GM19351 (cell line): Measurements from ENCODE around the gene ICE2.

Experiments used
- ATAC-seq: cut with Tn5 transposase; IDR thresholded peaks from one replicate; pipeline ENCODE4 v1.9.1; 2021; ENCODE audit warnings: mild to moderate bottlenecking, moderate library complexity; ENCODE audit not compliant: unreplicated experiment

Gene ICE2

GRCh38 chr15:60494108-60494507, 15.2 kb upstream of the ICE2 start:
- ATAC-seq = no peak

DNA sequence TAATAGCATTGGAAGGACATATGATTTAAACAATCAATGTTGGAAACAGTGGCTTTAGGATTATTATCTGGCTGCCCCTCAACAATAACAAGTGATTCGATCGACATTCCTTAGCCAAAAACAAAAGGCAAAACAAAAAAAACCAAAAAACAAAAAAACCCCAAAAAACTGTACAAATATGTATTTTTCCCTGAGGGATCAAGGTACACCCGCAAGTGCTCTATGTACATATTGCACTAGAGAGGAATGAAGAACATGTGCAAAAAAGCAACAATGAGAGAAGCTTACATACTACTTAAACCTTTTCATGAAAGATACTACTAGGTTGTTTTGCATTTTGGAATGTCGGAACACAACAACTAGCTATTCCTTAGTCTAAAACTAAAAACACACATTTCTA, 14.2 kb upstream of the ICE2 start:
- ATAC-seq = no peak

- no peak for ATAC-seq
These were observed 7.8 kb upstream of the ICE2 start for GRCh38 chr15:60486742-60487141.

DNA sequence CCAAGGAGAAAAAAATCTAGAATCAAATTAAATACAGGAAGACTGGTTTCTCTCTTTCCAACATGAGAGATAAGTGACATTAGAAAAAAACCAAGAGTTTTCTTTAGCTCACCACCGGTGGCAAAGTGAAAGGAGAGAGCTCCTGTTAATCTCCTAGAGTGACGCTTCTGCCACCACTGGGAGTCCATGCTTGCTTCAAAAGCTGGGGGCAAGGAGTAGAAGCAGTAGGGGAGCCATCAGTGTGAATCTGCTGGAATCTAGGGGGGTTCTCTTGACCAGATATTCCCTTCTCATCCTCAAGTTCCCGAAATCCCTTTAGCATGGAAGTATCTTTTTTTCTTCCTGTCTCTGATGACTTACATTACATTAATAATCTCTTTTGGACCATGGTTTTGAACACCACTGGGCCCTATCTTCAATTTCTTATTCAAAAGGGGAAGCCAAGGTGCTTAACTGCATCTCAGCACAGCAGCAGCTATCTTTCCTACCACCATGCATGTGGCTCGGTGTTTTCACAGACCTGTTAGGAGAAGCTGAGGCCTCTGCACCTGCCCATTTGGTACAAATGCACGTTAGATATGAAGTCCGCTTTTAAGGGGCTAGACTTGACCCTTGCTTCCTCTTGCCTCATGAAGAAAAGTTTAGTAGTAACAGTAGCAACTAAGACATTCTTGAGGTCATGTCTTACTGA, 6.6 kb upstream of the ICE2 start:
- ATAC-seq = no peak

GRCh38 chr15:60483042-60483441, 4.1 kb upstream of the ICE2 start:
- no peak for ATAC-seq

- no peak for ATAC-seq
These were observed 1.9 kb upstream of the ICE2 start for GRCh38 chr15:60480888-60481287.

DNA sequence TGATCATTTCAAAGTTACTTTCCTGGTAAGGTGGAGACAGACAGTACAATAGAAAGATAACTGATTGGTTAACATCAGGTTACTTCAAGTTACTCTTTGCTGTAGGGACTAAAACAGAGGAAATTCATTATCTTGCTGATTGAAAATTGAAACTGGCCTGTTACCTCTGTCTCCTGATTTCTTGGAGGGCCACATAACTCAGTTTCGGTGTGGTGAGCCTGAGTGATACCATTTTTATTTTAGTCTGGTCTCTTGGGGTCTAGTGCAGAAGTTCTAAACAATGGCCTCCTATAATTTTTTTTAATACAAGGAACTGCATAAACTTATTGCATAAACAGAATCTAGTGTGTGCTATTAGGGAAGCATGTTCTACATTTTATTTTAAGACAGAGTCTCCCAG, 1.2 kb upstream of the ICE2 start:
- no peak for ATAC-seq

DNA sequence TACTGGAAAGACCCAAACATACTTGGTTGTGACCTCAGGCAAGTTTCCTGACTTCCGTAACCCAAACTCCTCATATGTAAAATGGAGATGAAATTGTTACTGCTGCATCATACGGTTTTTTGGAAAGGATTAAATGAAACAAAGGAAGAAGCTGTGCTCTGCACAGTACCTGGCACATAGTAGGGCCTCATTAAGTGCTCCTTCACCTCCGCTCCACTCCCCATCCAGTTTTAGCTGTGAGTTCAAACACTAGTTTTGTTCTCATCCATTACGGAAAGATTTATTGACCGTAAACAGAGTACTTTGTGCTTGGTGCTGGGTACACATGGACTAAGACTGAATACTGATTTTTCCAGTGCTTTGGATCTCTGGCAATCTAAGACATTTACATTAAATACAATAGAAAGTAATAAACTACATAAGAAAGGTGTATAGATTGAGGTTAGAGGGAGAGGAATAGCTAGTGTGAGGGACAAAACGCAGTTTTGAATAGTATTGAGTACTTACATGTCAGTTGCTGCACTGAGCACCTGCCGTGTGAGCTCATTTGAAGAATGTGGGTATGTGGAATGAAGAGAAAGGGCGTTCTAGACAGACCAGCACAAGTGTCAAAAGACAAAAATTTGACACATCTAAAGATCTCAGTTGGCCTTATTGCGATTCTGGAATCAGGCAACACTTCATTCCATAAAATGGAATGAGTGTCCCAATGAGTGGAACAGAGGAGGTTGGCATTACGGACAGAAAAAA, 594 bp upstream of the ICE2 start:
- no peak for ATAC-seq

GRCh38 chr15:60477916-60478565, 901 bp downstream of the ICE2 start:
- no peak for ATAC-seq

DNA sequence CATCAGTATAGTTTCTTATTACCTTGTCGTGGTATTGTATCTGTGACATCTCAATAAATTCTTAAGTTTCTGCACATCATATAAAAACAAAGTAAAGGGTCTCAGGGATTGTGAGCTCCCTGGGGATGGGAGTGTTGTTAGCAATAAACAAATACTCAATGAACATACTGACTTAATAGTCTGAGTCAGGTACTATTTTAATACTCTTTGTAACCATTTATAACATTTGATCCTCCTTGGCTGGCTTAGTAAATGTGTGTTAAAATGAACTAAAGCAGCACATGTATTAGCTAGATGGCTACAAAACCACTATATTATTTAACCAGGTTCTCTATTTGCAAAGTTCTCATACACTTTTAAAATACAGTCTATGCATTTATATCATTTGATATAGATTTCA, 1.8 kb downstream of the ICE2 start:
- no peak for ATAC-seq

GRCh38 chr15:60476713-60477112, 2.2 kb downstream of the ICE2 start:
- ATAC-seq = no peak

GRCh38 chr15:60473135-60473534, 5.8 kb downstream of the ICE2 start:
- no peak for ATAC-seq

DNA sequence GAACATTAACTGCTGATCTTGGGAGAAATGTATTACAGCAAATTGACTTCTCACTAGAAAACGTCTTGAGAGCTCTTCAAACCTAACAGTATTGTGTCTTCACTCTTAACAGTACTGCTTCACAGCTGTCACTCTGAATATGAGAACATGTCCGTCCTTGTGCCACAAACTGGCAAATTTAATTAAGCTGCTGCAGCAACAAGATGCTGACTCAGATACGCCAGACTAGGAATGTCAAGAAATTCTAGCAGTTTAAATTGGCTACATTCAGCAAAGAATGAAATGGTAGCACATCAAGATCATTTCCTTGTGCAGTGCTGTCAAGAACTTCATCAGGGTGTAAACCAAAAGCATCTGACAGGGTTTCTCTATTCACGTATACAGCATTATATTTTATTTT, 7.6 kb downstream of the ICE2 start:
- no peak for ATAC-seq

DNA sequence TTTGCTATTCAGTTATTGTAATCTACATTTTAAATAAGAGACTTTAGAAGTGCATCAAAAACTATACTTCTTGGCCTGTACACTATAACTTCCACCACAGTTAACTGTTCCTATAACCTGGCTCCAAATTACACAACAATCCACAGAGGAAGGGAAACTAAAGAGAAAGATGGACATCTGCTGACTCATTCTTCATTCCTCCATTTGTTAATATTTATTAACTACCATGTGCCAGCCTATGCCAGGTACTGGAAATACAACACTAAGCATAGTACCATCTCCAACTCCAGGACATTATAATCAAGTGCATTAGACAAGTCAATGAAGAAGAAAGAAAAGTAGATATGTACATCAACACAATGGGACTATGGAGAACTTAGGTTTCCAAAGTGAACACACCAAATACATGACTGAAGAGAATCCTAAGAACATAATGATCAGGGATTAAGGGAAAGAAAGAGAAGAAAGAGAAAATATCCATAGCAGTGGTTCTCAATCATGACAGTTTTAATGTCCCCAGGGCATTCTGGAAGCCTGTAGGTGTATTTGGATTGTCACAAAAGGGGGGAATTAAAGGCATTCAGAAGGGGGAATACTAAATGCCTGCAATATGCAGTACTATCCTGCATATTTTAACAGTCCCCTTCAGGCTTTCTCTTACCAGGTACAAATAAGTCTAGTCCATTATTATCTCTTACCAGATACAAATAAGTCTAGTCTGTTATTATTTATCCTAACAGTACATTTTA, 8.9 kb downstream of the ICE2 start:
- ATAC-seq = no peak

DNA sequence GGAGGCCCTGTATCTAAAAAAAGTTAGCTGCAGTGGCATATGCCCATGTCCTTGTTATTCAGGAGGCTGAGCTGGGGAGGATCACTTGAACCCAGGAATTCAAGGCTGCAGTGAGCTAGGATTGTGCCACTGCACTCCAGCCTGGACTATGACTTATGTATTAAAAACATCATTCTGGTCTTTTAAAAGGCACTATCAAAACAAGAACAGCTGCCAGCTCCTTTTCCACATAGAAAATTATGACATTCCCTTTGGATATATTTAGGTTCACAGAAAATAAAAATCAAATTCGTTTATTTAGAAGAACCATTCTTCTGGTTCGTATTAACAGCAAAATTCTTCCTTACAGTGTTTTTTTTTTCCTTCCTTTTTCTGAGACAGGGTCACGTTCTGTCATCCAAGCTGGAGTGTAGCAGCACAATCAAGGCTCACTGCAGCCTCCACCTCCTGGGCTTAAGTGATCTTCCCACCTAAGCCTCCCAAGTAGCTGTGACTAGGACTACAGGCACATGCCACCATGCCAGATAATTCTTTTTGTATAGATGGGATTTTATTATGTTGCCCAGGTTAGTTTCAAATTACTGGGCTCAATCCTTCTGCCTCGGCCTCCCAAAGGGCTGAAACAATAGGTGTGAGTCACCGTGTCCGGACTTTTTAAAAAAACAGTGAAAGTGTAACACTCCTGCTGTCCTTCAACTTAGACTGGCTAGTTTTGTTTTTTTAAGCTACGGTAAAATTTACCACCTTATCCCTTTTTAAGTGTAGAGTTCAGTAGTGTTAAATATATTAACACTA, 13.9 kb downstream of the ICE2 start:
- ATAC-seq = no peak

- no peak for ATAC-seq
These were observed 16.9 kb downstream of the ICE2 start for GRCh38 chr15:60462027-60462426.

GRCh38 chr15:60460931-60461330, 18.0 kb downstream of the ICE2 start:
- no peak for ATAC-seq

- no peak for ATAC-seq
These were observed 20.2 kb downstream of the ICE2 start for GRCh38 chr15:60458721-60459120.

- ATAC-seq = no peak
These were observed 21.0 kb downstream of the ICE2 start for GRCh38 chr15:60457985-60458384.

DNA sequence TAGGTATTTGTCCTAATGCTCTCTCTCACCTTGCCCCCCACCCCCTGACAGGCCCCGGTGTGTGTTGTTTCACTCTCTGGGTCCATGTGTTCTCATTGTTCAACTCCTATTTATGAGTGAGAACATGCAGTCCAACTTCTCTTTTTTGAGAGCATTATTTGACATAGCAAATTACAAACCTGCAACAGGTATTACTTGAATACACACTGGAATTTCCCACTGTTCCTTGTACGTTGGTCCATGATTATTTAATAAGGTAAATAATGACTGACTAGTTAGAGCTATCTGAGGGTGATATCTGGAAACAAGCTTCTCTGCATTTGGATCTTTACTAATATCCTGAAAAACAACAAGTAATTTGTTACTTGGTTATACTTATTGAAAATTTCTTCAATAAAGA, 24.1 kb downstream of the ICE2 start:
- no peak for ATAC-seq
